ENCODE measurements around the gene TIAM2.

Gene TIAM2

GRCh38 chr6:155240905-155241600, 245.9 kb downstream of the TIAM2 start:
- Histone ChIP-seq H3K36me3 (ENCODE audit: insufficient read depth, low read length) (no peaks in the 10 kb centered on the region), H3K9ac (ENCODE audit: low read depth, low read length) (no peak overlapping the region), H4K20me1 (ENCODE audit: insufficient read depth, low read length) (no peaks in the 10 kb centered on the region), H3K4me2 (ENCODE audit: insufficient read depth, low read length) (no peak overlapping the region), H3K27me3 (ENCODE audit: insufficient read depth, low read length, poor library complexity) (no peaks in the 10 kb centered on the region), H3K9me3 (ENCODE audit: insufficient read depth, low read length, severe bottlenecking) (peaks cover 2% of the 10 kb centered on the region), H3K79me2 (ENCODE audit: insufficient read depth, low read length) (no peaks in the 10 kb centered on the region), H3K4me3 (ENCODE audit: low read depth in 1 of 2, low read length in 2 of 2) (no peak overlapping the region), H2AFZ (ENCODE audit: low read depth, low read length) (no peak overlapping the region), H3K27ac (ENCODE audit: low read length) (no peak overlapping the region), H3K4me1 (ENCODE audit: insufficient read depth, low read length) (no peaks in the 10 kb centered on the region)
- ATAC-seq (ENCODE audit: insufficient read depth, low read depth), result no peak; the same call in 2 of the 3 replicates
- TF ChIP-seq EZH2 (IDR thresholded peaks at IDR 0.05; ENCODE audit: borderline replicate concordance, low read depth, low read length, severe bottlenecking), result no peak
- no peak for DNase-seq

DNA sequence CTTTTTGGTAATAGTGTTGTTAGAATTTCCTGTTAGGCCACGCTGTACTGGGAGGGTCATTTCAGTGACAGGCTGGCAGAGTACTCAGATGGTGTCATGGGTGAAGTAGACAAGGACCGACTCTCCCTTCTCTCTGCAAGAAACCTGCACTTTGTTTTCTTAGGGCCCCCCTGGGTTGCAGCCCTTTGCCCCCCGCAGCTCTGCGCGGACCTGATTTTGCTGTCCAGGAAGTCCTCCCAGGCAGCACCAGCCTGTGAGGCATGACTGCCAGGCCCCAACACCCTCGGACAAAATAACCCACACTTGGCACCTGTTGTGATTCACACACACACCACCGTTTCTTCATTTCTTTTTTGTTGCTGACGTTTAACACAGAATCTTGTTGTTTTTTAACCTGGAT, 246.9 kb downstream of the TIAM2 start:
- no peaks in the 10 kb centered on the region for H3K4me1 ChIP-seq (ENCODE audit: insufficient read depth, low read length)
- no peak overlapping the region for H3K4me2 ChIP-seq (ENCODE audit: insufficient read depth, low read length)
- no peaks in the 10 kb centered on the region for H4K20me1 ChIP-seq (ENCODE audit: insufficient read depth, low read length)
- H3K27ac ChIP-seq (ENCODE audit: low read length), result no peak overlapping the region
- no peak for TF ChIP-seq EZH2 (IDR thresholded peaks at IDR 0.05; ENCODE audit: borderline replicate concordance, low read depth, low read length, severe bottlenecking)
- TF ChIP-seq CTCF (IDR thresholded peaks at IDR 0.05; ENCODE audit: borderline replicate concordance, extremely low read depth, low read length, poor library complexity, severe bottlenecking), result no peak
- no peaks in the 10 kb centered on the region for H3K79me2 ChIP-seq (ENCODE audit: insufficient read depth, low read length)
- no peaks in the 10 kb centered on the region for H3K27me3 ChIP-seq (ENCODE audit: insufficient read depth, low read length, poor library complexity)
- H3K4me3 ChIP-seq (ENCODE audit: low read depth in 1 of 2, low read length in 2 of 2), result no peak overlapping the region
- ATAC-seq (ENCODE audit: insufficient read depth, low read depth) (no peak), DNase-seq (no peak)
- H2AFZ ChIP-seq (ENCODE audit: low read depth, low read length), result no peak overlapping the region
- H3K9ac ChIP-seq (ENCODE audit: low read depth, low read length), result no peak overlapping the region
- peaks cover 2% of the 10 kb centered on the region for H3K9me3 ChIP-seq (ENCODE audit: insufficient read depth, low read length, severe bottlenecking)
- H3K36me3 ChIP-seq (ENCODE audit: insufficient read depth, low read length), result no peaks in the 10 kb centered on the region

DNA sequence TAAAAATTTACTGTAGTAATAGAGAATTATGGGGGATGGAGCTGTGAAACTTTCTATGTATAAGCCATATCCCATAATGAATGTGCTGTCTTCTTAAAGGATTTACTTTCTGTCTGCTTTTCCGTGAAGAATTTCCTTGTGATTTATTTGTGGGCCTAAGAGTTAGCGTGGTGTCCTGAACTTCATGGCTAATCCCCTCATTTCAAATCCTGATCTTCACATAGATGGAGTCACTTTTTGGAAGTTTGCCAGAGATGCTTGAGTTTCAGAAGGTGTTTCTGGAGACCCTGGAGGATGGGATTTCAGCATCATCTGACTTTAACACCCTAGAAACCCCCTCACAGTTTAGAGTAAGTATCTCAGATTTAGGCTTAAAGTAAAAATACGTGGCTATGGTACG, 249.3 kb downstream of the TIAM2 start:
- Histone ChIP-seq H3K4me2 (ENCODE audit: insufficient read depth, low read length) (no peak overlapping the region), H2AFZ (ENCODE audit: low read depth, low read length) (no peak overlapping the region), H3K79me2 (ENCODE audit: insufficient read depth, low read length) (no peaks in the 10 kb centered on the region), H3K36me3 (ENCODE audit: insufficient read depth, low read length) (peaks cover 8% of the 10 kb centered on the region; the same call in 1 of the 2 replicates), H3K4me3 (ENCODE audit: low read depth in 1 of 2, low read length in 2 of 2) (no peak overlapping the region), H3K9ac (ENCODE audit: low read depth, low read length) (no peak overlapping the region), H3K27me3 (ENCODE audit: insufficient read depth, low read length, poor library complexity) (no peaks in the 10 kb centered on the region), H3K27ac (ENCODE audit: low read length) (no peak overlapping the region), H3K9me3 (ENCODE audit: insufficient read depth, low read length, severe bottlenecking) (no peaks in the 10 kb centered on the region), H3K4me1 (ENCODE audit: insufficient read depth, low read length) (no peaks in the 10 kb centered on the region), H4K20me1 (ENCODE audit: insufficient read depth, low read length) (no peaks in the 10 kb centered on the region)
- DNase-seq (no peak), ATAC-seq (ENCODE audit: insufficient read depth, low read depth) (no peak)
- no peak for TF ChIP-seq EZH2 (IDR thresholded peaks at IDR 0.05; ENCODE audit: borderline replicate concordance, low read depth, low read length, severe bottlenecking)
- no peak for TF ChIP-seq CTCF (IDR thresholded peaks at IDR 0.05; ENCODE audit: borderline replicate concordance, extremely low read depth, low read length, poor library complexity, severe bottlenecking)

- ATAC-seq (ENCODE audit: insufficient read depth, low read depth), result no peak
- H3K36me3 ChIP-seq (ENCODE audit: insufficient read depth, low read length), result peaks cover 13% of the 10 kb centered on the region; the same call in 1 of the 2 replicates
These were observed 250.1 kb downstream of the TIAM2 start for GRCh38 chr6:155245193-155245592.

More at GRCh38 chr6:155245193-155245592, 250.1 kb downstream of the TIAM2 start:
- Histone ChIP-seq H2AFZ (ENCODE audit: low read depth, low read length) (no peak overlapping the region), H3K79me2 (ENCODE audit: insufficient read depth, low read length) (no peaks in the 10 kb centered on the region), H3K4me2 (ENCODE audit: insufficient read depth, low read length) (no peak overlapping the region), H3K4me3 (ENCODE audit: low read depth in 1 of 2, low read length in 2 of 2) (no peak overlapping the region), H3K9me3 (ENCODE audit: insufficient read depth, low read length, severe bottlenecking) (no peaks in the 10 kb centered on the region), H4K20me1 (ENCODE audit: insufficient read depth, low read length) (no peaks in the 10 kb centered on the region), H3K27me3 (ENCODE audit: insufficient read depth, low read length, poor library complexity) (no peaks in the 10 kb centered on the region), H3K4me1 (ENCODE audit: insufficient read depth, low read length) (no peaks in the 10 kb centered on the region), H3K9ac (ENCODE audit: low read depth, low read length) (no peak overlapping the region), H3K27ac (ENCODE audit: low read length) (no peak overlapping the region)
- TF ChIP-seq CTCF (IDR thresholded peaks at IDR 0.05; ENCODE audit: borderline replicate concordance, extremely low read depth, low read length, poor library complexity, severe bottlenecking) (no peak), EZH2 (IDR thresholded peaks at IDR 0.05; ENCODE audit: borderline replicate concordance, low read depth, low read length, severe bottlenecking) (no peak)
- DNase-seq, result no peak

All from DND-41 (cell line).